Kidney epithelial cell (primary cell): ENCODE results near the gene SETD5. TPM values are rescaled to one million over a fixed set of nuclear protein-coding genes. Genes with fewer than 3 reads are reported as not detected.

Source experiments
- DNase-seq: peaks from one replicate; pipeline ENCODE4 v3.0.0-alpha.2; 2010; ENCODE audit warnings: low read depth
- H3K27me3 ChIP-seq: 2 replicates; pipeline ENCODE4 v1.6.0; 2011; ENCODE audit warnings: low read length; ENCODE audit not compliant: control insufficient read depth, insufficient read depth
- H3K36me3 ChIP-seq: 2 replicates; pipeline ENCODE4 v1.5.1; 2011; ENCODE audit warnings: low read length; ENCODE audit not compliant: control insufficient read depth, insufficient read depth
- H3K4me3 ChIP-seq: 2 replicates; pipeline ENCODE4 v1.5.1; 2011; ENCODE audit warnings: low read depth, mild to moderate bottlenecking, control low read depth, low read length
- CTCF ChIP-seq: IDR thresholded peaks from 2 replicates; pipeline ENCODE4 v1.5.1; 2011; ENCODE audit warnings: mild to moderate bottlenecking, moderate library complexity, low read length, control low read depth, inconsistent platforms; ENCODE audit not compliant: insufficient read depth, poor library complexity, severe bottlenecking
- total RNA-seq: library from RNA; depleted of rRNA; stranded (reverse); fragments of >200 nt; gene quantifications from 2 replicates; pipeline ENCODE4 v1.2.3, GENCODE V29; 2015

The SETD5 gene
- total RNA-seq, 1 donor from 2014 or later: 49.1 TPM

GRCh38 chr3:9377981-9378380 lies 19.4 kb upstream of the SETD5 start:
- H3K4me3 ChIP-seq: no peak overlapping the region
- no peaks in the 10 kb centered on the region for H3K27me3 ChIP-seq
- DNase-seq: no peak
- no peak for TF ChIP-seq CTCF
- no peaks in the 10 kb centered on the region for H3K36me3 ChIP-seq

- Histone ChIP-seq H3K36me3 (no peaks in the 10 kb centered on the region), H3K4me3 (no peak overlapping the region)
- TF ChIP-seq CTCF: no peak
Observed at GRCh38 chr3:9379327-9379726, 18.1 kb upstream of the SETD5 start.

GRCh38 chr3:9380014-9380413 lies 17.4 kb upstream of the SETD5 start:
- TF ChIP-seq CTCF: no peak
- Histone ChIP-seq H3K4me3 (no peak overlapping the region), H3K36me3 (no peaks in the 10 kb centered on the region), H3K27me3 (no peaks in the 10 kb centered on the region)
- DNase-seq: no peak

More at GRCh38 chr3:9379327-9379726, 18.1 kb upstream of the SETD5 start:
- no peaks in the 10 kb centered on the region for H3K27me3 ChIP-seq
- no peak for DNase-seq

DNA sequence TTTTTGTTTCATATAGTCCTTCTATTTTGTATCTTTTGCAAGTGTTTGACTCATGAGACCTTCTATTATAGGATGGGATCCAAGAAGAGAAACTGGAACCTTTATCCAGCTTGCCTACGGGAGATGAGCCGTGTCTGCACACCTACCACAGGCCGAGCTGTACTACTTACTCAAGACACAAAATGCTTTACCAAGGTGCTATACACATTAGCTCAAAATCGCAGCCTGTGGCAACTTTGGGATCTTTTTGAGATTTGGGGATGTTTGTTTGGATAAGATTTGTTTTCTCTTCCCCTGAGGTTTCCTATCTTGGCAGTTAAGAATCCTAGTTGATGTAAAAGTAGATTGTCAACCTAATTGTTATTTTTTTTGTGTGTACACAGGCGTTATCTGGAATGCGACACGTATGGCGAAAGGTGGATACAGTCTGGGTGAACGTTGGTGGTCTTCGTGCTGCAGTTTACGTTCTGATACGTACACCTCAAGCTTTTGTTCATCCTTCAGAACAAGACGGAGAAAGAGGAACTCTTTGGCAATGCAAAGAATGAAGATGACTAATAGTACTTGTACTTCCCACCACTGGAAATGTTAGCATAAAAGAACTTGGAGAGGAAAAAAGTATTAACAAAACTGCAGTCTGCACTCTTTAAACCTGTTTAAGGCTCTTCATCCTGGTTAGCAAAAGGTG lies 13.1 kb upstream of the SETD5 start:
- Histone ChIP-seq H3K4me3 (no peak overlapping the region), H3K36me3 (no peaks in the 10 kb centered on the region), H3K27me3 (no peaks in the 10 kb centered on the region)
- DNase-seq: no peak
- no peak for TF ChIP-seq CTCF

- no peak for TF ChIP-seq CTCF
- Histone ChIP-seq H3K36me3 (peaks cover under 1% of the 10 kb centered on the region), H3K4me3 (no peak overlapping the region), H3K27me3 (no peaks in the 10 kb centered on the region)
- DNase-seq: no peak
Observed at GRCh38 chr3:9385187-9386077, 12.0 kb upstream of the SETD5 start.

GRCh38 chr3:9386078-9386459 lies 11.3 kb upstream of the SETD5 start:
- Histone ChIP-seq H3K4me3 (no peak overlapping the region), H3K27me3 (no peaks in the 10 kb centered on the region), H3K36me3 (peaks cover 3% of the 10 kb centered on the region)
- no peak for DNase-seq
- no peak for TF ChIP-seq CTCF
